ENCODE data around the gene LONP2.

- TF ChIP-seq USF2 (IDR thresholded peaks at IDR 0.05) = no peak
- no peak for TF ChIP-seq RAD21 (conservative IDR thresholded peaks at IDR 0.05 in 1 of 2, IDR thresholded peaks at IDR 0.05 in 1 of 2)
- no peak for TF ChIP-seq CTCF (IDR thresholded peaks at IDR 0.05)
- TF ChIP-seq CHD4 (IDR thresholded peaks at IDR 0.05; ENCODE audit: borderline replicate concordance) = no peak
- no peak for TF ChIP-seq MAX (IDR thresholded peaks at IDR 0.05)
- no peak for TF ChIP-seq RFX5 (IDR thresholded peaks at IDR 0.05)
- no peak for TF ChIP-seq TFCP2L1 (CRISPR knock-in tag; IDR thresholded peaks at IDR 0.05)
- TF ChIP-seq EP300 (IDR thresholded peaks at IDR 0.05) = no peak
- no peak for TF ChIP-seq CHD2 (IDR thresholded peaks at IDR 0.05; ENCODE audit: low read length, partially characterized antibody)
- TF ChIP-seq JUN (IDR thresholded peaks at IDR 0.05) = no peak
- TF ChIP-seq ESRRA (IDR thresholded peaks at IDR 0.05; ENCODE audit: borderline replicate concordance, low read length) = no peak
- TF ChIP-seq PBX3 (IDR thresholded peaks at IDR 0.05) = no peak
- TF ChIP-seq NR3C1 (IDR thresholded peaks at IDR 0.05) = no peak
Measured at GRCh38 chr16:48204825-48205151, 39.3 kb upstream of the LONP2 start.
